G401 (cell line): ENCODE measurements around the gene DIPK1A. TPM values are rescaled to one million over a fixed set of nuclear protein-coding genes. Genes with fewer than 3 reads are reported as not detected.
"Not testable (repeated sequence)": the region's sequence is repeated elsewhere in the genome, so short reads cannot be mapped to it uniquely, and the experiment has no call there.

Experiments
- DNase-seq: peaks from one replicate; pipeline ENCODE4 v3.0.0-alpha.2; 2015; ENCODE audit warnings: low spot score
- in situ Hi-C: cut with HindIII; loops from 2 replicates; pipeline ENCODE4 v1.10.0; 2016; ENCODE audit warnings: low sequenced_read_pairs, mixed read lengths
- total RNA-seq: library from RNA; depleted of rRNA; stranded (reverse); fragments of >200 nt; shearing (Covaris generic); gene quantifications from 2 replicates; pipeline ENCODE4 v1.2.3, GENCODE V29; 2014

DIPK1A gene
- total RNA-seq, 1 experiment from 2014 or later = 4.2 TPM

GRCh38 chr1:92987462-92987861 is 26.2 kb upstream of the DIPK1A start:
- in situ Hi-C loops = no loop called here

GRCh38 chr1:92985101-92985500 is 23.8 kb upstream of the DIPK1A start:
- no peak for DNase-seq
- in situ Hi-C loops = no loop called here

More at GRCh38 chr1:92987462-92987861, 26.2 kb upstream of the DIPK1A start:
- no peak for DNase-seq

DNA sequence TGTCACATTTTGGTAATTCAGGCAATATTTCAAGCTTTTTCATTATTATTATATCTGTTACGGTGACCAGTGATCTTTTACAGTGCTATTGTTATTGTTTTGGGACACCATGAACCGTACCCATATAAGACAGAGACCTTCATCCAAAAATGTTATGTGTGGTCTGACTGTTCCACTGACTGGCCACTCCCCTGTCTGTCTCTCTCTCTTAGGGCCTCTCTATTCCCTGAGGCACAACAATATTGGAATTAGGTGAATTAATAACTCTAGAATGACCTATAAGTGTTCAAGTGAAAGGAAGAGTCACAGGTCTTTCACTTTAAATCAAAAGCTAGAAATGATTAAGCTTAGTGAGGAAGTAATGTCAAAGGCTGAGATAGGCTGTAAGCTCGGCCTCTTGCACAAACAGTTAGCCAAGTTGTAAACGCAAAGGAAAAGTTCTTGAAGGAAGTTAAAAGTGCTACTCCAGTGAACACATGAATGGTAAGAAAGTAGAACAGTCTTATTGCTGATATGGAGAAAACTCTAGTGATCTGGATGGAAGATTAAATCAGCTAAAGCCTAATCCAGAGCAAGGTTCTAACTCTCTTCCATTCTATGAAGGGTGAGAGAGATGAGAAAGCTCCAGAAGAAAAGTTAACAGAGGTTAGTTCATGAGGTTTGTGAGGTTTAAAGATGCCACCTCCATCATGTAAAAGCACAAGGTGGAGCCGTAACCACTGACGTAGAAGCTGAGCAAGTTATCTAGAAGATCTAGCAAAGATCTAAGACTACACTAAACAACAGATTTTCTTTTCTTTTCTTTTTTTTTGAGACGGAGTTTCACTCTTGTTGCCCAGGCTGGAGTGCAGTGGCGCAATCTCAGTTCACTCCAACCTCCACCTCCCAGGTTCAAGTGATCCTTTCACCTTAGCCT is 19.7 kb upstream of the DIPK1A start:
- in situ Hi-C loops = no loop called here
- no peak for DNase-seq

DNA sequence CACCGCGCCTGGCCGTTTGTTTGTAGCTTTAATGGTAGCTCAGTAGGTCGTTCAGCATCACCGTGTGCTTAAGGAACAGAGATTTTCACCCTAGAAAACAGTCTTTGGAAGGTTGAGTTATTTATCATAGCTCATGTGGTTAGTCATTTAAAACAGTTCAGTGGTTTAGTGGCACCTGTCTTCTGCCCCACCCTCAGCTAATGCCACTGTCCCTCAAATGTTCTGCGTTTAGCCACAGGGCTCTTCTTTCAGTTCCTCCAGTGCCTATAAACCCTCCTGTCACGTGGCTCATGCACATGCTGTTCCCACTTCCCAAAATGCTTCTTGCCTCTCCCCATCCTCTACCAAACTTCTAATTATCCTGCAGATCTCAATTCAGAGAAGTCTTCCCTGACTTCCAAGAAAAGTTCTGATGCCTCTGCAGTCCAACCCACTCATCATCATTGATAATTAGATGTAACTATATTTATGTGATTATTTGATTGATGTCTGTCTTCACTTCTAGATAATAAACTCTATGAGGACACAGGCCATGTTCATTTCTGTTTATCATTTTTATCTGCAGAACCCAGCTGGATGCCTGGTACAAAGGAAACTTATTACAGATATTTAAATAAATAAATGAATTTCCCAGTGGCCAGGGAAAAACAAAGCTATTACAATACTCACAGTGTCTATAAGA is 14.4 kb upstream of the DIPK1A start:
- in situ Hi-C loops = no loop called here
- DNase-seq = no peak

DNA sequence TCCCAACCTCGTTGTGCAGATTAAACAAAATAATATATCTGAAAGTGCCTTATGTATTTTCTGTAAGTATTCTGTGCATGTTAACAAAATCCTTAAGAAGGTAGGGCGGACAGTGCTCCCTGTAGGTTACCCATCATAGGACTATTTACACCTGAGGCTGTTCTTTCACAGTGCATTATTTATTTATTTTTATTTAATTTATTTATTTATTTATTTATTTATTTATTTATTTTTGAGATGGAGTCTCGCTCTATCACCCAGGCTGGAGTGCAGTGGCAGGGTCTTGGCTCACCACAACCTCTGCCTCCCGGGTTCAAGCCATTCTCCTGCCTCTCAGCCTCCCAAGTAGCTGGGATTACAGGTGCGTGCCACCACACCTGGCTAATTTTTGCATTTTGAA is 12.8 kb upstream of the DIPK1A start:
- DNase-seq, in situ Hi-C loops: not testable (repeated sequence)

- no peak for DNase-seq
- in situ Hi-C loops = no loop called here
These were observed 12.1 kb upstream of the DIPK1A start for GRCh38 chr1:92973203-92973897.

DNA sequence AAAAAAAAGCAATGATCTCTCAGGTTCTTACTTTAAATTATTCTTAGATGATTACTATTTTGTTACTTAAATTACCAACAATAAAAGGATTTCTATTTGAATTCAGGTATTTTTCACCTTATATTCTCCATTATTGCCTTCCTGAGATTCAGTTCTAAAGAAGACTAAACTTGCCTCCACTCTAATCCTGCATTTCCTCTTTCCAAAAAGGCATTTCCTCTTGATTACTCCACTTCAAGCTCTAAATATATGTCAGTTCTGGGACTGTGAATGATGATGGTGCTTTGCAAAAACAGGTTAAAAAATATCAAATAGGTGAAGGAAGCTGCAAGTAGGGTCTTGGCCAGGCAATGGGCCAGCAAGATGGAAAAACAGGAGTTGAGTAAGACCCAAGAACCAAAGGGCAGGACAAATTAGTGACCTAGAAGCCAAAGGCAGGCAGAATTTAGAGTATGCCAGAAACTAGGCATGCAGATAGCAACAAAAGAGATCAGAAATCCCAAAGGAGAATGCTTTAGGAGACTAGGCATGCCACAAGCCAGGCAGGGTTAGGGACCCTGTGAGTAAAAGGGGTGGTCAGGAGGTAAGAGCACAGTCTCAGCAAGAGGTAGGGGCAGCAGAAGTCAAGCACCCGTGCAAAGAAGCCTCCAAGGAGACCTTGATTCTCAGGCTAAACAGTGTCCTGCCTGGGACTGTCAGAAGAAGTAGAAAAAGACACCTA is 11.3 kb upstream of the DIPK1A start:
- DNase-seq = no peak
- in situ Hi-C loops = no loop called here

GRCh38 chr1:92971932-92972331 is 10.7 kb upstream of the DIPK1A start:
- DNase-seq, in situ Hi-C loops: not testable (repeated sequence)

GRCh38 chr1:92970990-92971689 is 9.9 kb upstream of the DIPK1A start:
- in situ Hi-C loops = no loop called here
- no peak for DNase-seq

- DNase-seq = no peak
- in situ Hi-C loops = no loop called here
These were observed 8.3 kb upstream of the DIPK1A start for GRCh38 chr1:92969517-92969916.

- peak; percentile 23 for DNase-seq
- in situ Hi-C loops = no loop called here
These were observed 7.1 kb upstream of the DIPK1A start for GRCh38 chr1:92968138-92969032.

DNA sequence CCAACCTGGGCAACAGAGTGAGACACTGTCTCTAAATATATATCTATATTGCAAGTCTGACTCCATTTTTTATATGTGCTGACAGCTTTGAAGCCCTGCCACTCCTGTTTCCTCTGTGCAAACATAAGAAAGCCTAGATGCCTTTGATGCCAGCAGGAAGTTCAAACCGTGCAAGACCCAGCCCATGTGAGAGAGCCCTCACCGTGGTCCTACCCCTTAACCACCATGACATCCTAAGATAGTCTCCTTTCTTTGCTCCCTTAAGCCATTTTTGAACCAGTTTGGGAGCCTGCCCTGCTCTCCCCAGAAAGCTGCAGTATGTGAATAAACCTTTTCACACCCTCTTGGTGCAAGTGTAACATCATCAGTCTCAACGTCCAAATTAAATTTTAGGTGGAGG is 3.7 kb upstream of the DIPK1A start:
- no peak for DNase-seq
- in situ Hi-C loops = loop anchor here (5.0 kb wide), 1 partner anchor 47 kb away; no protein-coding TSS in a partner anchor

GRCh38 chr1:92964316-92964715 is 3.1 kb upstream of the DIPK1A start:
- in situ Hi-C loops = loop anchor here (5.0 kb wide), 1 partner anchor 48 kb away; no protein-coding TSS in a partner anchor
- DNase-seq = no peak

DNA sequence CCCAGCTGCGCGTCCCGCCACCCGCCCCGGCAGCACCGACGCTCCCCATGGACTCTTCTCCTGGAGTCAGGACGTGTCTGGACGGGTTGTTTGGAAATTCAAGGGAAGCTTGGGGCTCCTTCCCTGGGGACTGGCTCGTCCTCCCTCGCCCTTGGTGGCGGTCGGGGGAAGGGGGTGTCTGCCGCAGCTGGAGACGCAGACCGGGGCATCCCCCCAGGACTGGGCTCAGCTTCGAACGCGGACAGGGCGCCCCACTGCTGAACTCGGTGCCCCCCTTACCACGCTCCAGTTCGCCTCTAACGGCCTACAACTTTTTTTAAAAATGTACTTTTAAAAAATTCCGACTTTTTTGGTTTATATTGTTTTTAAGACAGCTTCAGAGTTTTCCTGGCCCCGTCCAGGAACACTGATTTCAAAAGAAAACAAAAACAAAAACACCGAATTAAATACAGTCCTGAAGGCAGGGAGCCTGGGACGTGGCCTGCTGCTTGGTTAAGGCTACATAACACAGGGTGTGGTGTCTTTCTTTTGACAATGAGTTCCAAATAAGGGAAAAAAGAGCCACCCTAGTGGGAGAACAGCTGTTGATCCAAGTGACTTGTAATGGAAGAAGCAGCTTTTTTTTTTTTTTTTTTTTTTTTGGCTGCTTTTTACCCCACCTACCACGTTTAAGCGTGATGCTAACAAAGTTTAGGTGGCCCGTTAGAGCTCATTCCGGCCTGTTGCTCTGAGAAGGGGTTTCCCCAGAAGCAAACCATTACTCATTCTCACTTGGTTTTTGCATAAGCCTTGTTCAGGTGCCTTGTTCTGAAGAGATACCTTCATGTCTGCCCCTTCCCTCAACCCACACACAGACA is 862 bp upstream of the DIPK1A start:
- in situ Hi-C loops = loop anchor here (5.0 kb wide), 1 partner anchor 50 kb away; no protein-coding TSS in a partner anchor
- peak; percentile 49 for DNase-seq

GRCh38 chr1:92960395-92961130 is 699 bp downstream of the DIPK1A start:
- DNase-seq = peak; percentile 93
- in situ Hi-C loops = loop anchor here (5.0 kb wide), 1 partner anchor 52 kb away; no protein-coding TSS in a partner anchor
